BLaER1 treated with 17β-estradiol and CSF1 and Interleukin-3, amounts not matched to agents 10 nM and 100 nM (cell line): ENCODE measurements around the gene EPAS1.
A peak's percentile ranks its signal among the peaks of the same experiment; 100 is the strongest.

Source experiments
- H3K27ac ChIP-seq, 11 experiments: shearing (Covaris generic); formaldehyde crosslinking; 2 replicates each; pipeline ENCODE4 v1.8.1; 2022
- H3K27me3 ChIP-seq, 11 experiments: shearing (Covaris generic); formaldehyde crosslinking; 2 replicates each; pipeline ENCODE4 v1.8.1; 2022
- H3K36me3 ChIP-seq, 11 experiments: shearing (Covaris generic); formaldehyde crosslinking; 2 replicates each; pipeline ENCODE4 v1.8.1; 2022
- H3K4me1 ChIP-seq, 10 experiments: shearing (Covaris generic); formaldehyde crosslinking; 2 replicates each; pipeline ENCODE4 v1.8.1; 2022
- H3K4me2 ChIP-seq, 11 experiments: shearing (Covaris generic); formaldehyde crosslinking; 2 replicates each; pipeline ENCODE4 v1.8.1; 2022
- H3K4me3 ChIP-seq, 10 experiments: shearing (Covaris generic); formaldehyde crosslinking; 2 replicates each; pipeline ENCODE4 v1.8.1; 2022
- H3K9ac ChIP-seq, 11 experiments: shearing (Covaris generic); formaldehyde crosslinking; 2 replicates each; pipeline ENCODE4 v1.8.1; 2022
- H3K9me3 ChIP-seq, 11 experiments: shearing (Covaris generic); formaldehyde crosslinking; replicated peaks in 1 of 11; 2 replicates each; pipeline ENCODE4 v1.8.1; 2022
- H4K20me1 ChIP-seq, 11 experiments: shearing (Covaris generic); formaldehyde crosslinking; 2 replicates each; pipeline ENCODE4 v1.8.1; 2022
- Cebpa-rat ChIP-seq, 11 experiments: shearing (Covaris generic); IDR thresholded peaks; 2 replicates each; pipeline ENCODE4 v1.8.1; 2022

The EPAS1 gene

GRCh38 chr2:46296840-46297545 is at the start of gene EPAS1:
TSS of gene EPAS1 (plus strand) at chr2:46297407. CDS start at chr2:46297912, 505 bp downstream.
- peak within 1 kb of the TSS; percentile 92 to 100 (median 99) for H3K4me2 ChIP-seq

DNA sequence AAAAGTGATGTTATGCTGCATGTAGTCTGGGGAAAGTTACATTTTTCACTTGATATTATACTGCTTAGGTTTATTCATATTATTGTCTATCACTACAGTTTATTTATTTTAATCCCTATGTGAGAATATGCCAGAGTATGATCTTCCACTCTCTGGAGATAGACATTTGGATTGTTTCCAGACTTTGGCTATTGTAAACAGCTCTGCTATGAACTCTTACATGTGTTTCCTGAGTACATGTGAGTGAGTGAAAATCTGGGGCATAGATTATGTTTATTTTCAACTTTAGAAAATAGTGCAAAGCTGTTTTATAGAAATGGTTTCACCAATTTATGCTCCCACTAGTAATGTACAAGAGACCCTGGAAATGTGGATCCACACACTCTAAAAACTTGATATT is 49.0 kb upstream of the EPAS1 start:
- H3K9ac ChIP-seq: no peak overlapping the region
- no peaks in the 10 kb centered on the region for H3K27me3 ChIP-seq

More at GRCh38 chr2:46296840-46297545, at the start of gene EPAS1:
- Histone ChIP-seq H3K9me3 (no peaks in the 10 kb centered on the region), H3K27ac (peak within 1 kb of the TSS in 10 of 11 experiments; percentile 41 to 84 (median 64); a peak in 15 of 22 replicates), H3K4me1 (peaks cover 27 to 42% (median 35%) of the 10 kb centered on the region in 10 experiments), H3K9ac (peak within 1 kb of the TSS; percentile 62 to 89 (median 75)), H4K20me1 (peaks cover 20 to 46% (median 33%) of the 10 kb centered on the region in 11 experiments; a peak in 20 of 22 replicates), H3K36me3 (no peaks in the 10 kb centered on the region), H3K4me3 (peak within 1 kb of the TSS; percentile 66 to 79 (median 72)), H3K27me3 (peaks cover 44 to 72% (median 67%) of the 10 kb centered on the region in 11 experiments)
- TF ChIP-seq Cebpa-rat (IDR thresholded peaks at IDR 0.05): no peak

DNA sequence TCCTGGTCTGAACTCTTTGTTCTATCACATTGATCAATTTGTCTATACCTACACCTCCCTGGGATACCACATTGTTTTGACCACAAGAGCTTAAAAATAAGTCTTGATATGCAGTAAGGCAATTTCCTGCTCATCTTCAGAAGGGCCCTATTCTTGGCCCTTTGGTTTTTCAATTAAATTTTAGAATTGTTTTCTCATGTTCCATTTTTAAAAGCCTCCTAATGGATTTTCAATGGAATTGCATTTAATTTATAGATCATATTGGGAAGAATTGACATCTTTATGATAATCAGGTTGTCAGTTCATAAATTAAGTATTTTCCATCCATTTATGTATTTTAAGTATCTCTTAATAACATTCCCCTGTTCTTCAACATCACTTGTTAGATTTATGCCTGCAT is 47.6 kb upstream of the EPAS1 start:
- H4K20me1 ChIP-seq: no peaks in the 10 kb centered on the region
- no peak overlapping the region for H3K27ac ChIP-seq
- H3K4me3 ChIP-seq: no peak overlapping the region
- H3K9me3 ChIP-seq: peaks cover 8 to 16% (median 13%) of the 10 kb centered on the region in 11 experiments; a peak in 21 of 22 replicates
- no peaks in the 10 kb centered on the region for H3K27me3 ChIP-seq
- no peak for TF ChIP-seq Cebpa-rat (IDR thresholded peaks at IDR 0.05)
- no peak overlapping the region for H3K9ac ChIP-seq
- peaks cover 0 to 6% (median 0%) of the 10 kb centered on the region in 10 experiments; a peak in 2 of 20 replicates for H3K4me1 ChIP-seq
- H3K36me3 ChIP-seq: no peaks in the 10 kb centered on the region
- H3K4me2 ChIP-seq: no peak overlapping the region

More for the DNA sequence above, 49.0 kb upstream of the EPAS1 start:
- H3K4me2 ChIP-seq: no peak overlapping the region
- no peaks in the 10 kb centered on the region for H3K36me3 ChIP-seq
- H4K20me1 ChIP-seq: no peaks in the 10 kb centered on the region
- H3K27ac ChIP-seq: no peak overlapping the region
- H3K9me3 ChIP-seq: peaks cover 8 to 18% (median 13%) of the 10 kb centered on the region in 11 experiments; a peak in 21 of 22 replicates
- peaks cover 0 to 6% (median 0%) of the 10 kb centered on the region in 10 experiments; a peak in 2 of 20 replicates for H3K4me1 ChIP-seq
- no peak overlapping the region for H3K4me3 ChIP-seq
- no peak for TF ChIP-seq Cebpa-rat (IDR thresholded peaks at IDR 0.05)

- H3K36me3 ChIP-seq: no peaks in the 10 kb centered on the region
- no peaks in the 10 kb centered on the region for H4K20me1 ChIP-seq
- H3K4me2 ChIP-seq: peak overlapping the region in 1 of 11 experiments; percentile 15; a peak in 1 of 22 replicates
- H3K27me3 ChIP-seq: no peaks in the 10 kb centered on the region
- H3K9me3 ChIP-seq: peaks cover 0 to 8% (median 1%) of the 10 kb centered on the region in 11 experiments; a peak in 4 of 22 replicates
- H3K4me3 ChIP-seq: no peak overlapping the region
- H3K4me1 ChIP-seq: peaks cover 0 to 18% (median 4%) of the 10 kb centered on the region in 10 experiments; a peak in 8 of 20 replicates
- no peak for TF ChIP-seq Cebpa-rat (IDR thresholded peaks at IDR 0.05)
- no peak overlapping the region for H3K27ac ChIP-seq
- H3K9ac ChIP-seq: no peak overlapping the region
Measured at GRCh38 chr2:46252891-46253659, 44.1 kb upstream of the EPAS1 start.

DNA sequence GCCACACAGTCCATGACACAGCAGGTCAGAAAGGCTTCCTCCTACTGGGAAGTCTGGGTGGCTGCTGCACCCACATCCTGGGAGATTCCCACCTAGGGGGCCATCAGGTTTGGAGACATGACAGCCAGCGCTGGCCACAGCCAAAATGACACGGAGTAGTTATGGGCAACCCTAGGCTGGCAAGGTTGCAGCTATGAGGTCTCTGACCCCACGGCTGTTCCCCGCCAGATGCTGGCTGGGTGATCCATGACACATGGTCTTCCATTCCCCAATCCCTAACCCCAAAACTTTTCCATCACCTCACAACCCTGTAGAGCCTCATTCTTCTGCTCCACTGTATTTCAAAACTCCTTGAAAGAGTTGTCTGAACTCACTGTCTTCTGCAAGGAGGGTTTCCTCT is 42.7 kb upstream of the EPAS1 start:
- no peak for TF ChIP-seq Cebpa-rat (IDR thresholded peaks at IDR 0.05)

DNA sequence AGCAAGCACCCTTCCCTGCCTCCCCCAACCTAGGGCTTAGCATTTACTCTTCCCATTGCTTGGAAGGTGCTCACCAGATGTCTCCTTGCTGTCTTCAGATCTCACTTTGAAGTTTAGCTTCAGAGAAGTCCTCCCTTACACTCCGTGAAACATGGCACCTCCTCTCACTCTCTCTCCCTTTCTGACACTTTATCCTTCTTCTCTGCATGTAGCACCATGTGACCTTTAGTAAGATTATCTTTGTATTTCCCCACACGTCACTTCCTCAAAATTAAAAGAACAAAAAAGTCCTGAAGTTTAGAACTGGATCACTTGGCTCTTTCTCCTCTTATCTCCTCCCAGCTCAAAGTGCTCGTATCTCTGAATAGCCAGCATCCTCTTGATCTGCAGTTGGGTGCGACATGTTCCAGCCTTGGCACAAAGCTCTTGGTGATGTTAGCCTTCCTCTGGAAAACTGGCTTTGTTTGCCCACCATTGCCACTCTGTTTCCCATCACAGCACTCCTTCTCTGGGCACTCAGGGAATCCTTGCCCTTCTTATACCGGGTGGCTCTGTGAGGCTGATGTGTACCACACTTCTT is 40.6 kb upstream of the EPAS1 start:
- no peak overlapping the region for H3K9ac ChIP-seq
- no peak overlapping the region for H3K4me3 ChIP-seq
- peaks cover 0 to 18% (median 8%) of the 10 kb centered on the region in 10 experiments; a peak in 9 of 20 replicates for H3K4me1 ChIP-seq
- no peaks in the 10 kb centered on the region for H4K20me1 ChIP-seq
- H3K27me3 ChIP-seq: no peaks in the 10 kb centered on the region
- no peaks in the 10 kb centered on the region for H3K36me3 ChIP-seq
- peak overlapping the region in 5 of 11 experiments; percentile 0 to 69 (median 50); a peak in 9 of 22 replicates for H3K4me2 ChIP-seq
- no peak overlapping the region for H3K27ac ChIP-seq
- no peaks in the 10 kb centered on the region for H3K9me3 ChIP-seq
- no peak for TF ChIP-seq Cebpa-rat (IDR thresholded peaks at IDR 0.05)

More for the DNA sequence above, 42.7 kb upstream of the EPAS1 start:
- no peaks in the 10 kb centered on the region for H3K27me3 ChIP-seq
- H3K4me3 ChIP-seq: no peak overlapping the region
- peaks cover 0 to 1% (median 0%) of the 10 kb centered on the region in 11 experiments; a peak in 1 of 22 replicates for H3K9me3 ChIP-seq
- peaks cover 0 to 18% (median 8%) of the 10 kb centered on the region in 10 experiments; a peak in 9 of 20 replicates for H3K4me1 ChIP-seq
- H3K4me2 ChIP-seq: no peak overlapping the region
- H3K27ac ChIP-seq: no peak overlapping the region
- H4K20me1 ChIP-seq: no peaks in the 10 kb centered on the region
- H3K9ac ChIP-seq: no peak overlapping the region
- no peaks in the 10 kb centered on the region for H3K36me3 ChIP-seq

- no peaks in the 10 kb centered on the region for H3K36me3 ChIP-seq
- H3K4me3 ChIP-seq: no peak overlapping the region
- H3K9ac ChIP-seq: no peak overlapping the region
- no peak for TF ChIP-seq Cebpa-rat (IDR thresholded peaks at IDR 0.05)
- no peaks in the 10 kb centered on the region for H3K9me3 ChIP-seq
- H3K27me3 ChIP-seq: no peaks in the 10 kb centered on the region
- peak overlapping the region in 3 of 11 experiments; percentile 26 to 69 (median 67); a peak in 2 of 22 replicates for H3K4me2 ChIP-seq
- H3K4me1 ChIP-seq: peaks cover 0 to 18% (median 8%) of the 10 kb centered on the region in 10 experiments; a peak in 9 of 20 replicates
- H4K20me1 ChIP-seq: no peaks in the 10 kb centered on the region
- no peak overlapping the region for H3K27ac ChIP-seq
Measured at GRCh38 chr2:46257476-46257875, 39.7 kb upstream of the EPAS1 start.

- no peak overlapping the region for H3K4me3 ChIP-seq
- H3K27ac ChIP-seq: no peak overlapping the region
- no peak for TF ChIP-seq Cebpa-rat (IDR thresholded peaks at IDR 0.05)
- H3K36me3 ChIP-seq: no peaks in the 10 kb centered on the region
- H3K27me3 ChIP-seq: no peaks in the 10 kb centered on the region
- H3K9me3 ChIP-seq: no peaks in the 10 kb centered on the region
- peaks cover 0 to 18% (median 8%) of the 10 kb centered on the region in 10 experiments; a peak in 9 of 20 replicates for H3K4me1 ChIP-seq
- no peaks in the 10 kb centered on the region for H4K20me1 ChIP-seq
- no peak overlapping the region for H3K9ac ChIP-seq
- no peak overlapping the region for H3K4me2 ChIP-seq
Measured at GRCh38 chr2:46257980-46258379, 39.2 kb upstream of the EPAS1 start.
